ENCODE results near the gene SFPQ. TPM values are rescaled to one million over a fixed set of nuclear protein-coding genes. Genes with fewer than 3 reads are reported as not detected.

The SFPQ gene
- total and polyA plus RNA-seq, 2 of the 8 experiments (the other 6 are each of a cell fraction or from before 2014, with no cell fraction given) = 118 to 469 TPM

DNA sequence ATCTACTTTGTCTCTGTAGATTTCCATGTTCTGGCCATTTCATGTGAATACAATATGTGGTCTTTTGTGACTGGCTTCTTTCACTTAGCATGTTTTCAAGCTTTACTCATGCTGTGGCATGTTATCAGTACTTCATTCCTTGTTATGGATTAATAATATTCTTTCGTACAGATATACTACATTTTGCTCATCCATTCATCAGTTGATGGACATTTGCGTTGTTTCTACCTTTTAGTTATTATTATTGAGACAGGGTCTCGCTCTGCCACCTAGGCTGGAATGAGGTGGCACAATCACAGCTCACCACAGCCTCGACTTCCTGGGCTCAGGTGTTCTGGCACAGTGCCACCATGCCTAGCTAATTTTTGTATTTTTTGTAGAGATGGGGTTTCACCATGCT, 21.4 kb downstream of the SFPQ start (continued):
- no peak for TF ChIP-seq POLR2AphosphoS5 (IDR thresholded peaks at IDR 0.05; ENCODE audit: low read depth, low read length)
- no peak for TF ChIP-seq BRCA1 (IDR thresholded peaks at IDR 0.05; ENCODE audit: low read depth, low read length)
- no peak for TF ChIP-seq TEAD4 (IDR thresholded peaks at IDR 0.05; ENCODE audit: low read depth, low read length)
- TF ChIP-seq EP300 (IDR thresholded peaks at IDR 0.05; ENCODE audit: borderline replicate concordance in 1 of 2, low read depth in 2 of 2, low read length in 2 of 2) = no peak
